Choroid plexus epithelial cell (primary cell): Measurements from ENCODE around the gene HLA-DQB1.
"Not testable (repeated sequence)": the region's sequence is repeated elsewhere in the genome, so short reads cannot be mapped to it uniquely, and the experiment has no call there.

Source experiments
- DNase-seq: peaks from one replicate; pipeline ENCODE4 v3.0.0-alpha.2; 2010; ENCODE audit warnings: low read depth
- H3K4me3 ChIP-seq: 2 replicates; pipeline ENCODE4 v1.5.1; 2011; ENCODE audit warnings: low read depth, mild to moderate bottlenecking, control low read depth, low read length, moderate library complexity
- TF ChIP-seq, protein P1 (sequence below): conservative IDR thresholded peaks from 2 replicates; pipeline ENCODE4 v1.5.1; 2011; ENCODE audit warnings: low read depth, mild to moderate bottlenecking, control low read depth, inconsistent platforms, low read length, moderate library complexity

The HLA-DQB1 gene

GRCh38 chr6:32692019-32692418 is 25.6 kb upstream of the HLA-DQB1 start:
- H3K4me3 ChIP-seq = no peak overlapping the region
- TF ChIP-seq, protein P1, sequence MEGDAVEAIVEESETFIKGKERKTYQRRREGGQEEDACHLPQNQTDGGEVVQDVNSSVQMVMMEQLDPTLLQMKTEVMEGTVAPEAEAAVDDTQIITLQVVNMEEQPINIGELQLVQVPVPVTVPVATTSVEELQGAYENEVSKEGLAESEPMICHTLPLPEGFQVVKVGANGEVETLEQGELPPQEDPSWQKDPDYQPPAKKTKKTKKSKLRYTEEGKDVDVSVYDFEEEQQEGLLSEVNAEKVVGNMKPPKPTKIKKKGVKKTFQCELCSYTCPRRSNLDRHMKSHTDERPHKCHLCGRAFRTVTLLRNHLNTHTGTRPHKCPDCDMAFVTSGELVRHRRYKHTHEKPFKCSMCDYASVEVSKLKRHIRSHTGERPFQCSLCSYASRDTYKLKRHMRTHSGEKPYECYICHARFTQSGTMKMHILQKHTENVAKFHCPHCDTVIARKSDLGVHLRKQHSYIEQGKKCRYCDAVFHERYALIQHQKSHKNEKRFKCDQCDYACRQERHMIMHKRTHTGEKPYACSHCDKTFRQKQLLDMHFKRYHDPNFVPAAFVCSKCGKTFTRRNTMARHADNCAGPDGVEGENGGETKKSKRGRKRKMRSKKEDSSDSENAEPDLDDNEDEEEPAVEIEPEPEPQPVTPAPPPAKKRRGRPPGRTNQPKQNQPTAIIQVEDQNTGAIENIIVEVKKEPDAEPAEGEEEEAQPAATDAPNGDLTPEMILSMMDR = no peak
- DNase-seq = no peak

- DNase-seq = peak; percentile 44
- TF ChIP-seq, protein P1 = no peak
- H3K4me3 ChIP-seq = no peak overlapping the region
Measured at GRCh38 chr6:32689531-32690501, 23.4 kb upstream of the HLA-DQB1 start.

DNA sequence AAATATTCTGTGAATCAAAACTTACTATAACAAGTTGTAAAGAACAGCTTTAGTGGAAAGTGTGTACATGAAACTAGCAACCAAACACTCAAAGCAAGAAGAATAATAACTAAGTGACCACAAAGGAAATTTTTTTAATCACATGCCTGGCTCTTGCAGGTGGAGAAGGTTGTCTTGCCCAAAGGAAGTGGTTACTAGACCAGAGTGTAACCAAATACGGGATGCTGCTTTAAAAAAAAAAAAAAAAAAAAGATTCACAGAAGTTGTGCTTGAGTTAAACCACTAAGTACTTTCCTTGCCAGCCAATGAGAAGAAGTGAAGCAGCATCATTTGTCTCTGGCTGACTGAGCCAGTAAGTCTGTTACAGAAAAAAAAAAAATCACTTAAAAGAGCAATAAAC is 19.1 kb upstream of the HLA-DQB1 start:
- TF ChIP-seq, protein P1 = no peak
- no peak overlapping the region for H3K4me3 ChIP-seq
- DNase-seq = peak; percentile 63

- TF ChIP-seq, protein P1 = no peak
- no peak for DNase-seq
- no peak overlapping the region for H3K4me3 ChIP-seq
Measured at GRCh38 chr6:32684246-32684645, 17.8 kb upstream of the HLA-DQB1 start.

DNA sequence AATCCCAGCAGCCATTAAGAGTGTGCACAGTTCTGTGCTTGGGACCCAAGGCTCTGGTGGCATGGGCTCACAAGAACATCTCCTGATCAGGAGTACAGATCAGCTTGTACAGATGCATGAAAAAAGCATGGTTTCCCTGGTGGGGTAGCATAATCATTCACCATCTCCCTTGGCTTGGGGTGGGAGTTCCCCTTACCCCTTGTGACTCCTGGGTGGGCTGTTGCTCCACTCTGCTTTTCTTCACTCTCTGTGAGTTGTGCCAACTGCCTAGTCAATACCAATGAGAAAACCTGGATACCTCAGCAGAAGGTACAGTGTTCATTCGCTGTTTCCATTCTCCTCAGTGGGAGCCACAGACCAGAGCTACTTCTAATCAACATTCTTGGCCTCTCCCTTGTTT is 13.6 kb upstream of the HLA-DQB1 start:
- no peak overlapping the region for H3K4me3 ChIP-seq
- no peak for DNase-seq
- TF ChIP-seq, protein P1 = no peak

- no peak for DNase-seq
- TF ChIP-seq, protein P1 = no peak
- no peak overlapping the region for H3K4me3 ChIP-seq
Measured at GRCh38 chr6:32679492-32679891, 13.0 kb upstream of the HLA-DQB1 start.

DNA sequence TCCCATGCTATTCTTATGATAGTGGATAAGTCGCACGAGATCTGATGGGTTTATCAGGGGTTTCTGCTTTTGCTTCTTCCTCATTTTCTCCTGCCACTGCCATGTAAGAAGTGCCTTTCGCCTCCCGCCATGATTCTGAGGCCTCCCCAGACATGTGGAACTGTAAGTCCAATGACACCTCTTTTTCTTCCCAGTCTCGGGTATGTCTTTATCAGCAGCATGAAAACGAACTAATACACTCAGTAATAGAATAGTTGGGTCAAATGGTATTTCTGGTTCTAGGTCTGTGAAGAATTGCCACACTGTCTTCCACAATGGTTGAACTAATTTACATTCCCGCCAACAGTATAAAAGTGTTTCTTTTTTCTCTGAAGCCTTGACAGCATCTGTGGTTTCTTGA is 7.7 kb upstream of the HLA-DQB1 start:
- not testable (repeated sequence) for H3K4me3 ChIP-seq, DNase-seq

GRCh38 chr6:32671908-32672307 is 5.5 kb upstream of the HLA-DQB1 start:
- not testable (repeated sequence) for DNase-seq

More at GRCh38 chr6:32671908-32672307, 5.5 kb upstream of the HLA-DQB1 start:
- H3K4me3 ChIP-seq = not testable (repeated sequence)
